ENCODE results near the gene GLS.

DNA sequence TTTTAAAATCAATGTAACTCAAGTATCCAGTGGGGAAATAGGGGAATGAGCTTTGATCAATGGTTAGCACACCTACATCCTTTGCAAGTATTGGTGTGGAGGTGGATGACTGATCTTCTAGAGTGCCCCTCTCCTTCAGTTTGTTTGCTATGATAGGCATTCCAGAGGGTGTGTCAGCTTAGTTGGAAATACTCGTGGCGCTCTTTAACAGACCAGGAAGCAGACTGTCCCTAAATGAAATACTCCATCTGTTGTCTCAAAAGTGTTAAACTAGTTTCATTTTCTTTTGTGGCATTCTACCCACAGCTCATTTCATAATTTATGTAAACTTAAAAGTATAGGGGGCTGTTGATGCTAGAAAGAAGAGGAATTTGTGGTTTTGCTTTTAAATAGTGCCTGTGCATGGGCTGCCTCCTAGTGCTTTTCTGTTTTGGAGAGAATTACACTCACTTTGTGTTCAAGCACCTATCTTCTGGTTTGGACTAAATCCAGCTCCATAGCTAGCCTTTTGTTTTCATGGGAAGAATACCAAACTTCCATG, 67.2 kb downstream of the GLS start:
- TF ChIP-seq, protein P1, sequence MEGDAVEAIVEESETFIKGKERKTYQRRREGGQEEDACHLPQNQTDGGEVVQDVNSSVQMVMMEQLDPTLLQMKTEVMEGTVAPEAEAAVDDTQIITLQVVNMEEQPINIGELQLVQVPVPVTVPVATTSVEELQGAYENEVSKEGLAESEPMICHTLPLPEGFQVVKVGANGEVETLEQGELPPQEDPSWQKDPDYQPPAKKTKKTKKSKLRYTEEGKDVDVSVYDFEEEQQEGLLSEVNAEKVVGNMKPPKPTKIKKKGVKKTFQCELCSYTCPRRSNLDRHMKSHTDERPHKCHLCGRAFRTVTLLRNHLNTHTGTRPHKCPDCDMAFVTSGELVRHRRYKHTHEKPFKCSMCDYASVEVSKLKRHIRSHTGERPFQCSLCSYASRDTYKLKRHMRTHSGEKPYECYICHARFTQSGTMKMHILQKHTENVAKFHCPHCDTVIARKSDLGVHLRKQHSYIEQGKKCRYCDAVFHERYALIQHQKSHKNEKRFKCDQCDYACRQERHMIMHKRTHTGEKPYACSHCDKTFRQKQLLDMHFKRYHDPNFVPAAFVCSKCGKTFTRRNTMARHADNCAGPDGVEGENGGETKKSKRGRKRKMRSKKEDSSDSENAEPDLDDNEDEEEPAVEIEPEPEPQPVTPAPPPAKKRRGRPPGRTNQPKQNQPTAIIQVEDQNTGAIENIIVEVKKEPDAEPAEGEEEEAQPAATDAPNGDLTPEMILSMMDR (IDR thresholded peaks at IDR 0.05): peak; percentile 38
- no peak for TF ChIP-seq EZH2 (IDR thresholded peaks at IDR 0.05; ENCODE audit: borderline replicate concordance, insufficient read depth, low read depth, low read length, poor library complexity, severe bottlenecking)
